Mammary epithelial cell (primary cell): ENCODE data around the gene FGF14.

ENCODE experiments used
- EZH2 ChIP-seq: IDR thresholded peaks from 2 replicates; pipeline ENCODE4 v1.6.1; 2012; ENCODE audit warnings: low read length, inconsistent platforms, borderline replicate concordance
- TF ChIP-seq, protein P1 (sequence below), 2 donors: IDR thresholded peaks in 1 of 2; conservative IDR thresholded peaks in 1 of 2; 2 replicates each; pipeline ENCODE4 v1.5.1; 2011 to 2012; ENCODE audit warnings: inconsistent platforms in 2 of 2, low read length in 2 of 2, mild to moderate bottlenecking in 2 of 2, control low read depth in 1 of 2, low read depth in 1 of 2; ENCODE audit not compliant: insufficient read depth in 1 of 2; ENCODE audit errors: extremely low read depth in 1 of 2

DNA sequence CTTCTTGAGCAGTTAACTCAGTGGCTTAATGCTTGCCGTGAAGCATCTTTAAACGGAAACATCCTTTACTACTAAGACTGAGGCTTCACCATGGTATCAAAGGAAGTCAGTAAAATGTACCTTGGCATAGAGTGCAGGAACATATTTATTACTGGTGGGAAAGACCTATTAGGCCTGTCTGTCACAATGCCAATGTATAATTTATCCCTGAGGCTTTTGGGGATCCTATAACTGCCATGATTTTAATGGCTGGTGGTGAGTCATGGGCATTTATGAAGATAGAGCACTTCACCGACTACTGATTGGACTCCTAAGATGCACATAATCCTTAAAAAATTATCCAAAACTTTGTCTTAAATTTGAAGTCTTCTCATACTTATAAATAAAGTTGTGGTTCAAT is 79.6 kb downstream of the FGF14 start:
- TF ChIP-seq, protein P1, sequence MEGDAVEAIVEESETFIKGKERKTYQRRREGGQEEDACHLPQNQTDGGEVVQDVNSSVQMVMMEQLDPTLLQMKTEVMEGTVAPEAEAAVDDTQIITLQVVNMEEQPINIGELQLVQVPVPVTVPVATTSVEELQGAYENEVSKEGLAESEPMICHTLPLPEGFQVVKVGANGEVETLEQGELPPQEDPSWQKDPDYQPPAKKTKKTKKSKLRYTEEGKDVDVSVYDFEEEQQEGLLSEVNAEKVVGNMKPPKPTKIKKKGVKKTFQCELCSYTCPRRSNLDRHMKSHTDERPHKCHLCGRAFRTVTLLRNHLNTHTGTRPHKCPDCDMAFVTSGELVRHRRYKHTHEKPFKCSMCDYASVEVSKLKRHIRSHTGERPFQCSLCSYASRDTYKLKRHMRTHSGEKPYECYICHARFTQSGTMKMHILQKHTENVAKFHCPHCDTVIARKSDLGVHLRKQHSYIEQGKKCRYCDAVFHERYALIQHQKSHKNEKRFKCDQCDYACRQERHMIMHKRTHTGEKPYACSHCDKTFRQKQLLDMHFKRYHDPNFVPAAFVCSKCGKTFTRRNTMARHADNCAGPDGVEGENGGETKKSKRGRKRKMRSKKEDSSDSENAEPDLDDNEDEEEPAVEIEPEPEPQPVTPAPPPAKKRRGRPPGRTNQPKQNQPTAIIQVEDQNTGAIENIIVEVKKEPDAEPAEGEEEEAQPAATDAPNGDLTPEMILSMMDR (conservative IDR thresholded peaks at IDR 0.05 in 1 of 2, IDR thresholded peaks at IDR 0.05 in 1 of 2; ENCODE audit: extremely low read depth in 1 of 2, insufficient read depth in 1 of 2, low read depth in 1 of 2, low read length in 2 of 2) = no peak
- TF ChIP-seq EZH2 = no peak
